CD4-positive, alpha-beta T cell treated with Interleukin-15 for 1 hour (primary cell): ENCODE measurements around the gene PTPRN2.

Experiments used
- DNase-seq: peaks from one replicate; pipeline ENCODE4 v3.0.0-alpha.2; 2020

Gene PTPRN2

DNA sequence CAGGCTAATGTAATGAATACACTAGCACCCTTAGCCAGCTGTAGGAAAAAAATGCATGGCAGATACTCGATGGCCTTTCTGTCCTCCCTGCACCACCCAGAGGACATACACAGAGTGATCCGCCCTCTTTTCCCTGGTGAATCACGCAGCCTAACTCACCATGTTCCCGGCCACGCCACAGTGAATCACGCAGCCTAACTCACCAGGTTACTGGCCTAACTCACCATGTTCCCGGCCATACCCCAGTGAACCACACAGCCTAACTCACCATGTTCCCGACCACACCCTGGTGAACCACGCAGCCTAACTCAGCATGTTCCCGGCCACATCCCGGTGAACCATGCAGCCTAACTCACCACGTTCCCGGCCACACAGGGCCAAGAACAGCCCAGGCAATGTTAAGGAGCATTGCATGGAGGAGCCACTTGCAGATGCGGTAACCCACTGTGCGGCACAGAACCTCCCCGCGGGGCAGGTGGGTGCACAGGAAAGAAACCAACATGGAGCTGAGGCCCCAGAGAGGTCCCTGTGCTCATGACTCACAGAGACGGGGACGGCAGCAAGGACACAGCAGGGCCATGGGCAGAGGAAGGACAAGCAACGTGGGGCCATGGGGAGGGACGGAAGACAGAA is 742.3 kb downstream of the PTPRN2 start:
- DNase-seq = no peak

GRCh38 chr7:157844611-157845010 is 743.0 kb downstream of the PTPRN2 start:
- DNase-seq = no peak

- no peak for DNase-seq
Measured at GRCh38 chr7:157844141-157844540, 743.5 kb downstream of the PTPRN2 start.

DNA sequence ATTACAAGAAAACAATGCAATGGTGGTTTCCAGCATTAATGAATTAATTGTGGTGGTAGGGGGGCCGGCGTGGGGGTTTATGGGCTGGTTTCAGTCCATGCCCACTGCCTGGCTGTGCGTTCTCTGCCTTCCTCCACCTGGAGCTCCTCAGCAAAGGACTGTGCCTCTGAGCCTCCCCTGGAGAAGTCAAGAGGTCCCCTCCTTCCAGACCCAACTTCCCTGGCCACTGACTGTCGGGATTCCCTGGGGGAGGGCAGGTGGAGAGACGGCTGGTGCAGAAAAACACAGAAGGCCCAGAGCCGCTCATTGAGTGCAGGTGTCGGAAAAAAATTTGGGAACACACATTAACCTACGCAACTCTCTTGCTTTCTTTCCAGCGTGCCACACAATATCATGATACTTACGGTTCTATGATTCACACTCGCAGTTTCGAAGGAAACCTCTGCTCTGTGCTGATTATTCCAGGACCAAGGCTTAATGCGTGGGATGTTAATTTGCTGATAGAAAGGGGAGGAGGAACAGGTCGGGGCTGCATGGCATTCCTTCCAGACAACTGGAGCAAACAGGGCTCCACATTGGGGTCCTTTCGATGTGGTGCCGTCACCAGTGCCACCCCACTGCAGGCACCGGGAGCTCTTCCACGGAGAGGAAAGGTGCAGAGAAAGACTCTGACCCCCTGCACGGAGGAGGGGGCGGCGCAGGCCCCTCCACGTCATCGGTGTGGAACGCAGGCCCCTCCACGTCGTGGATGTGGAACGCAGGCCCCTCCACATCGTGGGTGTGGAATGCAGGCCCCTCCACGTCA is 744.1 kb downstream of the PTPRN2 start:
- no peak for DNase-seq

DNA sequence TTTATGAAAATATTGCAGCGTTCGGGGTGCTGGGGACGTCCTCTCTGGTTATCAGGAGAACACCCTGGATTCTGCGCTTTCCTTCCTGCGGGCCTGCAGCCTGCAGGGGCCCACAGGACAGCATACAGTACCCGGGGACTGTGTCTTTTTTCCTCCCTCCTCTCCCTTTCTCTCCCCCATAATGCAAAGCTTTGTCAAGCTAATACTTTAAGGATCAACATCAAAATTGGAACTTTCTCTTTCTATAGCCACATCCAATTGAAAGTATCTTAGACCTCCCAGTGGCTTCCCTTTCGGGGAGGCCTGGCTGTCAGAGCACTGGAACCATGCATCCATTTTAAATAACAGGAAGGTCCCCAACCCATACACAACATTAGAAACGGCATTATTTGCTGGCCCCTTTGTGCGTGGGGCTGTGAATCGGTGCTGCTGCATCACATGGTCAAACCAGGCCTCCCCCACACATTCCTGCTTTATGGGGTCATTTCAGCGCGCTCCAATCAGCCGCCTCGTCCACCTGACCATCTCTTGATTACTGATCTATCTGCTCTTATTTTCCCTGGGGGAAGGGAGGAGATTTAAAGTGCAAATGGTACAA is 745.8 kb downstream of the PTPRN2 start:
- DNase-seq = no peak

GRCh38 chr7:157840914-157841772 is 746.5 kb downstream of the PTPRN2 start:
- no peak for DNase-seq

DNA sequence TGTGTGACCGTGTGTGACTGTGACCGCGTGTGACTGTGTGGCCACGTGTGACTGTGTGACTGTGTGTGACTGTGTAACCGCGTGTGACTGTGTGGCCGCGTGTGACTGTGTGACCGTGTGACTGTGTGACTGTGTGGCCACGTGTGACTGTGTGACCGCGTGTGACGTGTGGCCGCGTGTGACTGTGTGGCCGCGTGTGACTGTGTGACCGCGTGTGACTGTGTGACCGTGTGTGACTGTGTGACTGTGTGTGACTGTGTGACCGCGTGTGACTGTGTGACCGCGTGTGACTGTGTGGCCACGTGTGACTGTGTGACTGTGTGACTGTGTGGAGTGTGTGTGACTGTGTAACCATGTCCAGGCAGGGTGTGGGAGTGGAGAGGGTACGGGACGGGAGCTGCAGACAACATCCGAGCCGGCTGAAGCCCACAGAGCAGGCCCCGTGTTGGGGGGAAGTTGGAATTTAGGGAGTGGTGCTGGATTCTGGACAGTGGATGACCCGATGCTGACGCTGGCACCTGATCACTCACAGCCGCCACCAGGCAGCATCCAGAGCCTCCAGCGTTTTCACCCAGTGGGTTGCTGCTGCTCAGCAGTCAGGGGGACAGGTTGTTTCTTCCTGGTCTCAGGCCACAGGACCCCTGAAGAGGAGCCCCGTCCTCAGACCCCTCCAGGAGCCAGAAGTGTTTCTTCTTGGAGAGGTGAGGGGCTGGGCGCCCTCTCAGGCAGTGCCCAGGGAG is 747.3 kb downstream of the PTPRN2 start:
- DNase-seq = no peak

DNA sequence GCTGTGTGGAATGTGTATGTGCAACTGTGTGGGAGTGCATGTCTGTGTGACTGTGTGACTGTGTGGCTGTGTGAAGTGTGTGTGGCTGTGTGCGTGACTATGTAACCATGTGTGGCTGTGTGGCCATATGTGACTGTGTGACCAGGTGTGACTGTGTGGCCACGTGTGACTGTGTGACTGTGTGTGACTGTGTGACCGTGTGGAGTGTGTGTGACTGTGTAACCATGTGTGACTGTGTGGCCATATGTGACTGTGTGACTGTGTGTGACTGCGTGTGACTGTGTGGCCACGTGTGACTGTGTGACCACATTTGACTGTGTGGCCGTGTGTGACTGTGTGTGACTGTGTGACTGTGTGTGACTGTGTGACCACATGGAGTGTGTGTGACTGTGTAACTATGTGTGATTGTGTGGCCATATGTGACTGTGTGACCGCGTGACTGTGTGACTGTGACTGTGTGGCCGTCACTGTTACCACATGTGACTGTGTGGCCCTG is 747.9 kb downstream of the PTPRN2 start:
- no peak for DNase-seq

GRCh38 chr7:157839226-157839625 is 748.4 kb downstream of the PTPRN2 start:
- no peak for DNase-seq

- DNase-seq = no peak
Measured at GRCh38 chr7:157837561-157837960, 750.1 kb downstream of the PTPRN2 start.

DNA sequence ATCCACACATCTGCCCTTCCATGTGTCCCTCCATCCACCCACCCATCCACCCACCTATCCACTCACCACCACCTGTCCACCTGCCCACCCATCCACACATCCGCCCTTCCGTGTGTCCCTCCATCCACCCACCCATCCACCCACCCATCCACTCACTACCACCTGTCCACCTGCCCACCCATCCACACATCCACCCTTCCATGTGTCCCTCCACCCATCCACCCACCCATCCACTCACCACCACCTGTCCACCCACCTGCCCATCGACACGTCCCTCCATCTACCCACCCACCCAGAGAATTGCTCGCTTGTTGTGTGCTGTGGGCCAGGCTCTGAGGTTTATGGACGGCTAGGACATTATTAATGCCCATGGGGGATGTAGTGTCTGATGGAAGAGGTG is 750.6 kb downstream of the PTPRN2 start:
- DNase-seq = no peak

- DNase-seq = no peak
Measured at GRCh38 chr7:157834501-157835163, 753.0 kb downstream of the PTPRN2 start.

DNA sequence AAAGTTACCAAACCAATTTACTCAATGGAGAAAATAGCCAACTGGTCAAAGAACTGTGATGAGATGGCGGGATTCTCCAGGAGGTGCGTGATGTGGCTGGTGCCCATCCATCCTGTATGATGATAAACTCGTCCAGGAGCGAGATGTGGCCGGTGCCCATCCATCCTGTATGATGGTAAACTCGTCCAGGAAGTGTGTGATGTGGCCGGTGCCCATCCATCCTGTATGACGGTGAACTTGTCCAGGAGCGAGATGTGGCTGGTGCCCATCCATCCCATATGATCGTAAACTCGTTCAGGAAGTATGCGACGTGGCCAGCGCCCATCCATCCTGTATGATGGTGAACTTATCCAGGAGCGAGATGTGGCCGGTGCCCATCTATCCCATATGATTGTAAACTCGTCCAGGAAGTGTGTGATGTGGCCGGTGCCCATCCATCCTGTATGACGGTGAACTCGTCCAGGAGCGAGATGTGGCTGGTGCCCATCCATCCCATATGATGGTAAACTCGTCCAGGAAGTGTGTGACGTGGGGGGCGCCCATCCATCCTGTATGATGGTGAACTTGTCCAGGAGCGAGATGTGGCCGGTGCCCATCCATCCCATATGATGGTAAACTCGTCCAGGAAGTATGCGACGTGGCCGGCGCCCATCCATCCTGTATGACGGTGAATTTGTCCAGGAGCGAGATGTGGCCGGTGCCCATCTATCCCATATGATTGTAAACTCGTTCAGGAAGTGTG is 754.6 kb downstream of the PTPRN2 start:
- DNase-seq = no peak

DNA sequence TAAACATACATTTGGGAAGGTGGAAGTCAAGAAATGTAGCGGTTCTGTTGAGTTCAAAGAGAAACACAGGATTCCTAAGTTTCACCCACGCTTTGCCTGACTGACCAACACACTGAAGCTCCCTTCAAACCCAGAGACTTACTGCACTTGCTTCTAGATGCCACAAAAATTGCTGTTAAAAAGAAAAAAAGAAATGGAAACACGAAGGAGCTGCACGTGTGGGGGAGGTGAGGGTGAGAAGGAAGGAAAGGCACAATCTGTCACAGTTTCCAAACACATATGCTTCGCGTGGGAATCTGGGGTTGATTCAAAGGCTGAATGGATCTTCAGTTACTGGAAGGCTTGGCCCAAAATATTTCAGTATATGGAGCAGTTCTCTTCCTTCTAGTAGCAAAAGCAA is 755.2 kb downstream of the PTPRN2 start:
- DNase-seq = no peak

DNA sequence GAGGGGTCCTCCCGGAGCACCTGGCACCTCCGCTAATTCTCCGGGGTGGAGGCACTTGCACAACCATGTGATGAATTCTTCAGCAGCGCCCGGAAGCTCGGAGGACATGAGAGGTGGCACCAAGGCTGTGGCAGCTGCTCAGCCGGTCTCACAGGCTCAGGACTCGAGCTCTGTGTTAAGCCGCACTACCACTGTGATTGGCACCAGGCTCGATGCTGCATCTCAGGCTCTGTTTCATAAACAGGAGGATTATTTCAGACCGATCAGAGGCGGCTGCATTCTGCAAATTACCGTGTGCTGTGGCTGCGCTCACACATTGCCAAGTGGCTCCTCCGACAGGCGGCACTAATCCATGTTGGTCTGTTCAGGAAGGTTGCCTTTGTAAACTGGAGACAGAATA is 755.6 kb downstream of the PTPRN2 start:
- DNase-seq = no peak

- no peak for DNase-seq
Measured at GRCh38 chr7:157831143-157831905, 756.3 kb downstream of the PTPRN2 start.

GRCh38 chr7:157830331-157830730 is 757.3 kb downstream of the PTPRN2 start:
- DNase-seq = no peak

DNA sequence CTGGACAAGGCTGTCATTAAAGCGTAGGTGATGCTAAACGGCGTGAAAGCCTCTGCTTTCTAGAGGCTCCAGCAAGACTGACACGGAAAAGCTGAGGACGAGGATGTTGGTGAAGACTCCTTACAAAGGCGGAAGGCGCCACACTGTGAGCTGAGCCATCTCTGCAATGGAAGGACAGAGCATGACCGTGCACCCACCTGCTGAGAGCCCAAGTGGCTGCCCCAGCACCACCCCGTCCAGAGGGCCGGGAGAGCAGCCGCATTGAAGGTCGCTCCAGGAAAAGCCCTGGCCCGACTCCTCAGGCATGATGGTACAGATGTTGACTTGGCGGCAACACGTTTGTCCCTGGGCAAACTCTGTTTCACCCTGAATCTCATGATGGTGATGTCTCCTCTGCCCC is 758.1 kb downstream of the PTPRN2 start:
- DNase-seq = no peak

DNA sequence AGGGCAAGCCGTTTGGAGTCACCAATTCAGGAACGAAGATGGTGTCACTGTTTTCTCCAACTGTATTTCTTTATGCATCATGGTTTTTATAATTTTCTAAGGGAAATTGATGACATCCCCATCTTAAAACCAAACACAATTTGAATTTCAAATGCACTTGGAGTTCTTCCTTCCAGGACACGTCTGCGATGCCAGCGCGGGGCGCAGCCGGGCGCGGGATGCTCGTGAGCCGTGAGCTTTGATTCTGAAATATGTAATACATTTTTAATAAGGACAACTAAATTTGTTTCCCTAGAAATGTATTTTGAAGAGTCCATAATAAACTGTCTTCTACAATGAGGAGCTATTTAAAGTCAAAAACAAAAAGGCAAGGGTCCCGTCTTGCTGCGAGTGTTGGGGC is 758.7 kb downstream of the PTPRN2 start:
- no peak for DNase-seq

GRCh38 chr7:157828190-157828589 is 759.4 kb downstream of the PTPRN2 start:
- no peak for DNase-seq
